A549 (cell line): ENCODE data around the gene BTN2A1. TPM values are rescaled to one million over a fixed set of nuclear protein-coding genes. Genes with fewer than 3 reads are reported as not detected.

ENCODE experiments used
- ATAC-seq, 2 experiments: fragments of 200-7000 bp in 1 of 2; fragments of >200 bp in 1 of 2; cut with Nextera tagmentation in 1 of 2; cut with Tn5 transposase in 1 of 2; 3 replicates each; pipeline versions ENCODE4 v1.8.0 to v1.9.1; 2018 to 2020; ENCODE audit warnings: mild to moderate bottlenecking in 1 of 2, moderate library complexity in 1 of 2
- CTCF ChIA-PET: fragments of 300-600 bp; sonication (Branson Sonifier 250); formaldehyde crosslinking; extraction: SDS; loops from one replicate; lab custom pipeline; 2021; ENCODE audit warnings: antibody characterized with exemption, inconsistent platforms; lab: Yijun Ruan, JAX
- POLR2A ChIA-PET: fragments of 350-600 bp; formaldehyde crosslinking; extraction: SDS; loops from one replicate; lab custom pipeline; 2021; ENCODE audit warnings: antibody characterized with exemption, inconsistent platforms; lab: Yijun Ruan, JAX
- DNase-seq, 2 experiments: peaks; one replicate each; pipeline versions ENCODE4 v3.0.0 to v3.0.0-alpha.2; 2011 to 2016; ENCODE audit warnings: low read depth in 1 of 2, low spot score in 1 of 2
- FAIRE-seq: peaks from 2 replicates; lab custom pipeline; 2011; peaks lifted over from hg19 to GRCh38; lab: Jason Lieb, UNC
- H3K27ac ChIP-seq, 2 experiments: fragments of >200 bp; sonication (Bioruptor Twin); formaldehyde crosslinking; 3 replicates each; pipeline ENCODE4 v1.5.1; 2016 to 2017
- H3K4me1 ChIP-seq: fragments of >200 bp; sonication (Bioruptor Twin); formaldehyde crosslinking; 3 replicates; pipeline ENCODE4 v1.6.1; 2016
- H3K4me2 ChIP-seq: fragments of >200 bp; sonication (Bioruptor Twin); formaldehyde crosslinking; 3 replicates; pipeline ENCODE4 v1.6.1; 2016
- H3K4me3 ChIP-seq: fragments of >200 bp; sonication (Bioruptor Twin); formaldehyde crosslinking; 3 replicates; pipeline ENCODE4 v1.5.1; 2016
- H3K9me3 ChIP-seq: fragments of >200 bp; sonication (Bioruptor Twin); formaldehyde crosslinking; 3 replicates; pipeline ENCODE4 v1.6.1; 2016
- CEBPB ChIP-seq, 2 experiments: fragments of >200 bp in 1 of 2; sonication (Bioruptor Twin) in 1 of 2; formaldehyde crosslinking in 1 of 2; IDR thresholded peaks; 2 replicates each; pipeline ENCODE4 v1.6.1; 2012 to 2016
- CHD2 ChIP-seq: fragments of 150-350 bp; IDR thresholded peaks from 2 replicates; pipeline ENCODE4 v1.6.1; 2014; ENCODE audit warnings: low read length; ENCODE audit not compliant: partially characterized antibody
- CHD4 ChIP-seq: fragments of 200-600 bp; sonication (generic); IDR thresholded peaks from 2 replicates; pipeline ENCODE4 v1.6.1; 2016; ENCODE audit warnings: antibody characterized with exemption, mild to moderate bottlenecking, borderline replicate concordance
- EHMT2 ChIP-seq: fragments of 200-600 bp; sonication (generic); IDR thresholded peaks from 2 replicates; pipeline ENCODE4 v1.6.1; 2016; ENCODE audit warnings: antibody characterized with exemption, low read depth, mild to moderate bottlenecking, moderate library complexity
- FOXS1 ChIP-seq: fragments of 250-450 bp; sonication (Bioruptor Pico); IDR thresholded peaks from 2 replicates; pipeline ENCODE4 v1.5.0; 2020; ENCODE audit warnings: mild to moderate bottlenecking, moderate library complexity
- GATA3 ChIP-seq: IDR thresholded peaks from 2 replicates; pipeline ENCODE4 v1.6.1; 2012; ENCODE audit warnings: borderline replicate concordance
- HEYL ChIP-seq: fragments of 250-450 bp; sonication (Bioruptor Pico); IDR thresholded peaks from 2 replicates; pipeline ENCODE4 v1.8.0; 2021; ENCODE audit warnings: mild to moderate bottlenecking, moderate library complexity
- HOXB13 ChIP-seq: fragments of 250-450 bp; sonication (Bioruptor Pico); IDR thresholded peaks from 2 replicates; pipeline ENCODE4 v1.5.0; 2020; ENCODE audit warnings: low read depth, mild to moderate bottlenecking, moderate library complexity
- HOXB5 ChIP-seq: fragments of 250-450 bp; sonication (Bioruptor Pico); IDR thresholded peaks from 2 replicates; pipeline ENCODE4 v1.5.0; 2020; ENCODE audit warnings: mild to moderate bottlenecking, moderate library complexity
- JUN ChIP-seq, 2 experiments: fragments of >200 bp; sonication (Bioruptor Twin); formaldehyde crosslinking; IDR thresholded peaks; 2 replicates in 1 of 2; 3 replicates in 1 of 2; pipeline ENCODE4 v1.6.1; 2016 to 2017
- JUNB ChIP-seq: fragments of >200 bp; sonication (Bioruptor Twin); formaldehyde crosslinking; IDR thresholded peaks from 2 replicates; pipeline ENCODE4 v1.6.1; 2016
- KDM1A ChIP-seq: fragments of 200-600 bp; sonication (generic); IDR thresholded peaks from 2 replicates; pipeline ENCODE4 v1.6.1; 2016; ENCODE audit warnings: low read depth, mild to moderate bottlenecking
- MYC ChIP-seq: IDR thresholded peaks from 2 replicates; pipeline ENCODE4 v1.6.1; 2012; ENCODE audit warnings: mild to moderate bottlenecking, inconsistent platforms, low read length, improper control_type of control experiment, borderline replicate concordance
- NFE2L2 ChIP-seq: fragments of 150-350 bp; conservative IDR thresholded peaks from 2 replicates; pipeline ENCODE4 v1.6.1; 2014; ENCODE audit warnings: low read length
- PHF8 ChIP-seq: fragments of 200-600 bp; sonication (generic); IDR thresholded peaks from 2 replicates; pipeline ENCODE4 v1.6.1; 2016; ENCODE audit warnings: low read depth, mild to moderate bottlenecking, antibody characterized with exemption, moderate library complexity, borderline replicate concordance
- POLR2A ChIP-seq: IDR thresholded peaks from 2 replicates; pipeline ENCODE4 v1.6.1; 2012; ENCODE audit warnings: mild to moderate bottlenecking, low read length
- POLR2AphosphoS2 ChIP-seq: conservative IDR thresholded peaks from 2 replicates; pipeline ENCODE4 v1.6.1; 2012; ENCODE audit warnings: low read length, improper control_type of control experiment, inconsistent platforms
- RAD21 ChIP-seq, 2 experiments: fragments of >200 bp in 1 of 2; sonication (Bioruptor Twin) in 1 of 2; formaldehyde crosslinking in 1 of 2; IDR thresholded peaks in 1 of 2; conservative IDR thresholded peaks in 1 of 2; 2 replicates in 1 of 2; 3 replicates in 1 of 2; pipeline ENCODE4 v1.6.1; 2012 to 2018; ENCODE audit warnings: inconsistent platforms in 1 of 2
- SREBF2 ChIP-seq: fragments of 450-650 bp; IDR thresholded peaks from 2 replicates; pipeline ENCODE4 v1.6.1; 2014; ENCODE audit warnings: mild to moderate bottlenecking, moderate library complexity
- TFCP2L1 ChIP-seq: fragments of 250-450 bp; sonication (Bioruptor Pico); IDR thresholded peaks from 2 replicates; pipeline ENCODE4 v1.5.0; 2021; ENCODE audit warnings: mild to moderate bottlenecking
- ZFP36 ChIP-seq: fragments of 450-650 bp; IDR thresholded peaks from 2 replicates; pipeline ENCODE4 v1.6.1; 2014; ENCODE audit warnings: borderline replicate concordance; ENCODE audit not compliant: partially characterized antibody
- ZNF302 ChIP-seq: fragments of 250-450 bp; sonication (Bioruptor Pico); IDR thresholded peaks from 2 replicates; pipeline ENCODE4 v1.9.0; 2021; ENCODE audit warnings: inconsistent platforms, mild to moderate bottlenecking, moderate library complexity
- WGBS: methylation state at CpG from one replicate; pipeline ENCODE4 v1.1.6; 2017; ENCODE audit errors: missing lambda C conversion rate; 5-methylcytosine and 5-hydroxymethylcytosine counted together
- polyA plus RNA-seq, 4 experiments: library from polyadenylated mRNA; depleted of rRNA in 3 of 4; stranded (reverse); fragments of >200 nt; fragmentation: RNase III in 1 of 4; extraction: RNeasy Plus Mini Kit Qiagen cat#74134 plus additional on column Dnase treatment in 1 of 4; gene quantifications; 2 replicates in 3 of 4; 3 replicates in 1 of 4; pipeline ENCODE4 v1.2.3, GENCODE V29; 2011 to 2017
- TF ChIP-seq, protein P1 (sequence below): fragments of 150-350 bp; IDR thresholded peaks from 2 replicates; pipeline ENCODE4 v1.6.1; 2014; ENCODE audit warnings: low read depth, mild to moderate bottlenecking, low read length
- TF ChIP-seq, protein P2 (sequence below): fragments of 250-450 bp; sonication (Bioruptor Pico); IDR thresholded peaks from 2 replicates; pipeline ENCODE4 v1.5.0; 2021; ENCODE audit warnings: mild to moderate bottlenecking, moderate library complexity, borderline replicate concordance
- TF ChIP-seq, protein P3 (sequence below): fragments of >200 bp; sonication (Bioruptor Twin); formaldehyde crosslinking; IDR thresholded peaks from 3 replicates; pipeline ENCODE4 v1.5.1; 2016
- TF ChIP-seq, protein P4 (sequence below): fragments of >200 bp; sonication (Bioruptor Twin); formaldehyde crosslinking; IDR thresholded peaks from 3 replicates; pipeline ENCODE4 v1.6.1; 2016

BTN2A1 gene
- polyA plus RNA-seq, 2 of the 4 experiments (the other 2 are of a cell fraction) = 20.3 to 20.7 TPM

DNA sequence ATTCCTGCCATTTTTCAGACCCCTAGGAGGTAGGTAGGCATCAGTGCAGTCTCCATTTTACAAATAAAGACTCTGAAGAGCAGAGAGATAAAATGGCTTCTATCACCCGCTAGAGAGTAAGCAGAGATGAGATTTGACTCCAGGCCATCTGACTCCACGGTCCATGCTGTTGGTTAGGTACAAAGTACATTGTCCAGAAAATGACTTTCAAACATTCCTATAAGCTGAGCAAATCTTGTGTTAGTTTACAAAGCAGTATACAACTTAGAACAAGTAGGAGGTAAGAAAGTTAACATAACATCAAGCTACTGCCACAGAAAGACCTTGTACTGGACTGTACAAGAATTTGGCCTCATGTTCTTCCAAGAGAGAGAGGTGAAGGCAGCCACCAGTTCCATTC lies 57.2 kb downstream of the BTN2A1 start:
- Histone ChIP-seq H3K4me1 (peaks cover 17% of the 10 kb centered on the region; the same call in 1 of the 3 replicates), H3K4me2 (peak overlapping the region; percentile 19; the same call in 2 of the 3 replicates), H3K27ac (no peak overlapping the region), H3K4me3 (no peak overlapping the region), H3K9me3 (no peaks in the 10 kb centered on the region)
- peak in 1 of 2 experiments; percentile 51; a peak in 3 of 6 replicates for ATAC-seq
- no peak for TF ChIP-seq TFCP2L1 (CRISPR knock-in tag)
- no peak for TF ChIP-seq NFE2L2
- no peak for TF ChIP-seq CHD4
- TF ChIP-seq CHD2 = no peak
- TF ChIP-seq, protein P1, sequence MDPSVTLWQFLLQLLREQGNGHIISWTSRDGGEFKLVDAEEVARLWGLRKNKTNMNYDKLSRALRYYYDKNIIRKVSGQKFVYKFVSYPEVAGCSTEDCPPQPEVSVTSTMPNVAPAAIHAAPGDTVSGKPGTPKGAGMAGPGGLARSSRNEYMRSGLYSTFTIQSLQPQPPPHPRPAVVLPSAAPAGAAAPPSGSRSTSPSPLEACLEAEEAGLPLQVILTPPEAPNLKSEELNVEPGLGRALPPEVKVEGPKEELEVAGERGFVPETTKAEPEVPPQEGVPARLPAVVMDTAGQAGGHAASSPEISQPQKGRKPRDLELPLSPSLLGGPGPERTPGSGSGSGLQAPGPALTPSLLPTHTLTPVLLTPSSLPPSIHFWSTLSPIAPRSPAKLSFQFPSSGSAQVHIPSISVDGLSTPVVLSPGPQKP = no peak
- TF ChIP-seq, protein P2, sequence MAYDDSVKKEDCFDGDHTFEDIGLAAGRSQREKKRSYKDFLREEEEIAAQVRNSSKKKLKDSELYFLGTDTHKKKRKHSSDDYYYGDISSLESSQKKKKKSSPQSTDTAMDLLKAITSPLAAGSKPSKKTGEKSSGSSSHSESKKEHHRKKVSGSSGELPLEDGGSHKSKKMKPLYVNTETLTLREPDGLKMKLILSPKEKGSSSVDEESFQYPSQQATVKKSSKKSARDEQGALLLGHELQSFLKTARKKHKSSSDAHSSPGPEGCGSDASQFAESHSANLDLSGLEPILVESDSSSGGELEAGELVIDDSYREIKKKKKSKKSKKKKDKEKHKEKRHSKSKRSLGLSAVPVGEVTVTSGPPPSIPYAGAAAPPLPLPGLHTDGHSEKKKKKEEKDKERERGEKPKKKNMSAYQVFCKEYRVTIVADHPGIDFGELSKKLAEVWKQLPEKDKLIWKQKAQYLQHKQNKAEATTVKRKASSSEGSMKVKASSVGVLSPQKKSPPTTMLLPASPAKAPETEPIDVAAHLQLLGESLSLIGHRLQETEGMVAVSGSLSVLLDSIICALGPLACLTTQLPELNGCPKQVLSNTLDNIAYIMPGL (CRISPR knock-in tag) = no peak
- no peak for TF ChIP-seq SREBF2
- TF ChIP-seq JUNB = no peak
- TF ChIP-seq HOXB5 (CRISPR knock-in tag) = no peak
- TF ChIP-seq JUN (IDR thresholded peaks at IDR 0.05) = no peak
- TF ChIP-seq, protein P3, sequence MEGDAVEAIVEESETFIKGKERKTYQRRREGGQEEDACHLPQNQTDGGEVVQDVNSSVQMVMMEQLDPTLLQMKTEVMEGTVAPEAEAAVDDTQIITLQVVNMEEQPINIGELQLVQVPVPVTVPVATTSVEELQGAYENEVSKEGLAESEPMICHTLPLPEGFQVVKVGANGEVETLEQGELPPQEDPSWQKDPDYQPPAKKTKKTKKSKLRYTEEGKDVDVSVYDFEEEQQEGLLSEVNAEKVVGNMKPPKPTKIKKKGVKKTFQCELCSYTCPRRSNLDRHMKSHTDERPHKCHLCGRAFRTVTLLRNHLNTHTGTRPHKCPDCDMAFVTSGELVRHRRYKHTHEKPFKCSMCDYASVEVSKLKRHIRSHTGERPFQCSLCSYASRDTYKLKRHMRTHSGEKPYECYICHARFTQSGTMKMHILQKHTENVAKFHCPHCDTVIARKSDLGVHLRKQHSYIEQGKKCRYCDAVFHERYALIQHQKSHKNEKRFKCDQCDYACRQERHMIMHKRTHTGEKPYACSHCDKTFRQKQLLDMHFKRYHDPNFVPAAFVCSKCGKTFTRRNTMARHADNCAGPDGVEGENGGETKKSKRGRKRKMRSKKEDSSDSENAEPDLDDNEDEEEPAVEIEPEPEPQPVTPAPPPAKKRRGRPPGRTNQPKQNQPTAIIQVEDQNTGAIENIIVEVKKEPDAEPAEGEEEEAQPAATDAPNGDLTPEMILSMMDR = no peak
- no peak for TF ChIP-seq HOXB13 (CRISPR knock-in tag)
- no peak for TF ChIP-seq POLR2A
- TF ChIP-seq FOXS1 = no peak
- CTCF ChIA-PET = interaction anchor here (1.5 kb wide), 1 partner anchor 173 kb away, joined by 4 read pairs; no protein-coding TSS in a partner anchor
- no peak for FAIRE-seq
- POLR2A ChIA-PET = no interaction called here
- 31% methylated on average over 2 of the region's 2 CpGs for WGBS
- DNase-seq = no peak

DNA sequence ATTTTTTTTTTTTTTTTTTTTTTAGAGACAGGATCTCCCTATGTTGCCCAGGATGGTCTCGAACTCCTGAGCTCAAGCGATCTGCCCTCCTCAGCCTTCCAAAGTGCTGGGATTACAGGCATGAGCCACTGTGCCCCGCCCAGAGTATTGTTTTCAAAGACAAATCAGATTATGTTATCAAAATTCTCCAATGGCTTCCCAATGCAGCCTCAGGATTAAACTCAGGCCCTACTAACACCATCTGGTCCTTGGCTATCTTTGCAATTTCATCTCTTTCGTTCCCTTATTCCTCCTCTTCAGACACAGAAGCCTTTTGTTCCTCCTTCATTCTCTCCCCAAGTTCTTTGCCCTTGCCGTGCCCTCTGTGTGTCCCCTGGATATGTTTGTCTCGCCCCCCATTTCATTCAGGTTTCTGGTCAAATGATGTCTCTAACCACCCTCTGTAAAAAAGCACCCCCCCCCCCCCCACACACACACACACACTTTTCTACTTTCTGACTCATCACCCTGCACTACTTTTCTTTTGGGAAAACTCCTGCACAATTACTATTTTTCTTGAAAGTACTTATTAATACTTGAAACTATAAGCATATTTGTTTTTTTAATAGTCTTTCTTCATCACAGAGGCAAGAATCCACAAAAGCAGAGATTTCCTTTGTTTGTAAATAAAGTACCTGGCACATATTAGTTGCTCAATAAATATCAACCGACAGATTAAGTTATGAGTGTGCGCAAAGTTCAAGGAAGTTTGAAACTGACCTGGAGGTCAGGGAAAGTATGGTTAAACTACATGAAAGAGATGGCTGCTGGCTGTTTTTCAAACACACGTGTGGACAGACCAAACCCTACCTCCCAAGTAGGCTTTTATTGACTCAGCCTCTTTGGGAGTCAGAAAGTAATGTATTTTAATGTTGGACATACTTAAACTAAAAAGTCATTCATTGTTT lies 59.0 kb downstream of the BTN2A1 start:
- ATAC-seq = no peak
- POLR2A ChIA-PET = no interaction called here
- no peak for TF ChIP-seq MYC
- no peak for TF ChIP-seq CEBPB (IDR thresholded peaks at IDR 0.05)
- TF ChIP-seq, protein P2 (CRISPR knock-in tag) = no peak
- TF ChIP-seq ZFP36 = no peak
- TF ChIP-seq PHF8 = no peak
- no peak for TF ChIP-seq POLR2A
- TF ChIP-seq HEYL (CRISPR knock-in tag) = no peak
- no peak for TF ChIP-seq KDM1A
- no peak for TF ChIP-seq ZNF302 (CRISPR knock-in tag)
- TF ChIP-seq, protein P4, sequence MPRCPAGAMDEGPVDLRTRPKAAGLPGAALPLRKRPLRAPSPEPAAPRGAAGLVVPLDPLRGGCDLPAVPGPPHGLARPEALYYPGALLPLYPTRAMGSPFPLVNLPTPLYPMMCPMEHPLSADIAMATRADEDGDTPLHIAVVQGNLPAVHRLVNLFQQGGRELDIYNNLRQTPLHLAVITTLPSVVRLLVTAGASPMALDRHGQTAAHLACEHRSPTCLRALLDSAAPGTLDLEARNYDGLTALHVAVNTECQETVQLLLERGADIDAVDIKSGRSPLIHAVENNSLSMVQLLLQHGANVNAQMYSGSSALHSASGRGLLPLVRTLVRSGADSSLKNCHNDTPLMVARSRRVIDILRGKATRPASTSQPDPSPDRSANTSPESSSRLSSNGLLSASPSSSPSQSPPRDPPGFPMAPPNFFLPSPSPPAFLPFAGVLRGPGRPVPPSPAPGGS = no peak
- no peak for TF ChIP-seq EHMT2
- no peak for TF ChIP-seq CHD4
- TF ChIP-seq POLR2AphosphoS2 = no peak
- TF ChIP-seq HOXB5 (CRISPR knock-in tag) = no peak
- TF ChIP-seq RAD21 (conservative IDR thresholded peaks at IDR 0.05 in 1 of 2, IDR thresholded peaks at IDR 0.05 in 1 of 2) = no peak
- TF ChIP-seq GATA3 = no peak

More for the DNA sequence above, 59.0 kb downstream of the BTN2A1 start:
- Histone ChIP-seq H3K9me3 (no peaks in the 10 kb centered on the region), H3K4me3 (no peak overlapping the region), H3K4me1 (peaks cover 22% of the 10 kb centered on the region; the same call in 1 of the 3 replicates), H3K27ac (no peak overlapping the region), H3K4me2 (no peak overlapping the region)
- FAIRE-seq (no peak), DNase-seq (no peak)
- 80% methylated on average over 9 of the region's 9 CpGs for WGBS
- CTCF ChIA-PET = interaction anchor here (1.5 kb wide), 1 partner anchor 175 kb away, joined by 4 read pairs; no protein-coding TSS in a partner anchor
